AG09319 (cell line): ENCODE data around the gene PASK.

ENCODE experiments used
- DNase-seq: peaks from one replicate; pipeline ENCODE4 v3.0.0-alpha.2; 2010; ENCODE audit warnings: low read depth; ENCODE audit errors: extremely low read depth
- TF ChIP-seq, protein P1 (sequence below): IDR thresholded peaks from 2 replicates; pipeline ENCODE4 v1.5.1; 2011; ENCODE audit warnings: low read depth, mild to moderate bottlenecking, inconsistent platforms, low read length, moderate library complexity

Gene PASK

GRCh38 chr2:241153616-241154015, 4.3 kb upstream of the PASK start:
- TF ChIP-seq, protein P1, sequence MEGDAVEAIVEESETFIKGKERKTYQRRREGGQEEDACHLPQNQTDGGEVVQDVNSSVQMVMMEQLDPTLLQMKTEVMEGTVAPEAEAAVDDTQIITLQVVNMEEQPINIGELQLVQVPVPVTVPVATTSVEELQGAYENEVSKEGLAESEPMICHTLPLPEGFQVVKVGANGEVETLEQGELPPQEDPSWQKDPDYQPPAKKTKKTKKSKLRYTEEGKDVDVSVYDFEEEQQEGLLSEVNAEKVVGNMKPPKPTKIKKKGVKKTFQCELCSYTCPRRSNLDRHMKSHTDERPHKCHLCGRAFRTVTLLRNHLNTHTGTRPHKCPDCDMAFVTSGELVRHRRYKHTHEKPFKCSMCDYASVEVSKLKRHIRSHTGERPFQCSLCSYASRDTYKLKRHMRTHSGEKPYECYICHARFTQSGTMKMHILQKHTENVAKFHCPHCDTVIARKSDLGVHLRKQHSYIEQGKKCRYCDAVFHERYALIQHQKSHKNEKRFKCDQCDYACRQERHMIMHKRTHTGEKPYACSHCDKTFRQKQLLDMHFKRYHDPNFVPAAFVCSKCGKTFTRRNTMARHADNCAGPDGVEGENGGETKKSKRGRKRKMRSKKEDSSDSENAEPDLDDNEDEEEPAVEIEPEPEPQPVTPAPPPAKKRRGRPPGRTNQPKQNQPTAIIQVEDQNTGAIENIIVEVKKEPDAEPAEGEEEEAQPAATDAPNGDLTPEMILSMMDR, result no peak
- no peak for DNase-seq

DNA sequence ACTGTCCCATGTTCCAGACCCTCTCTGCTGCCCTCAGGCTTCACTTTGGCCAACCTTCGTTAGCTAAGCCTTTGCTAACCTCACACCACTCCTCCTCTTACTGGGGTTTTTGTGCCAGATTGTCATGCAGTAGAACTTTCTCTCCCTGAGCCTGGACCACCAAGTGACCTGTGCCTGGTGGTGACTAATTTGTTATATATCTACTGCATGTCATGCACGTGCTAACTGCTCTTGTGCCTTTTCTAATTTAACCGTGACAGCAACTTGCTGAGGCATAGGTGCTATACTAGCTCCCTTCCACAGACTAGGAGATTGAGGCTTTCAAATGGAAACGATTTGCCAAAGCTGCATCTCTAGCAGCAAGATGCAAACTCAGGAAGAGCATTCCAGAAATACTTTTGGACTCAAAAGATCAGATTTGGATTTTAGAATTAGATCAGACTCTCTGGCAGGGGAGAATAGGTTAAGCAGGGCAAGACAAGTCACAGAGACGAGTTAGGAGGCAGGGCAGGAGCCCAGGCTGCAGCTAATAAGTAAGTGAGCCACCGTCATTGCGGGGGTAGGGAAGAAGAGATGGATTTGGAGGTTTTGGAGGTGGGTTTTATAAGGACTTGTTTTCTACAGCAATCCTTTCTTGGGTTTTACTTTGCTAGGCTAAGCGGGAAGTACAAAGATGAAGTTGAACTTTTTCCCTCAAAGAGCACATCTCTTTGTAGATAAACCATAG, 2.8 kb upstream of the PASK start:
- TF ChIP-seq, protein P1, result no peak
- DNase-seq, result no peak

GRCh38 chr2:241150660-241151530, 1.6 kb upstream of the PASK start:
- TF ChIP-seq, protein P1, result no peak
- no peak for DNase-seq

GRCh38 chr2:241149925-241150659, 820 bp upstream of the PASK start, which contains the start of gene PPP1R7:
Gene PPP1R7, plus strand, starts transcription at chr2:241150467. Its CDS starts 29 bp downstream, at chr2:241150496.
- TF ChIP-seq, protein P1, result no peak

GRCh38 chr2:241149675-241149924, 328 bp upstream of the PASK start:
- TF ChIP-seq, protein P1, result no peak
- DNase-seq, result no peak

More at GRCh38 chr2:241149925-241150659, 820 bp upstream of the PASK start, which contains the start of gene PPP1R7:
- peak; percentile 77 for DNase-seq

- DNase-seq, result no peak
- TF ChIP-seq, protein P1, result no peak
Observed at GRCh38 chr2:241148239-241148638, 1.0 kb downstream of the PASK start.

- DNase-seq, result no peak
- TF ChIP-seq, protein P1, result no peak
Observed at GRCh38 chr2:241147336-241147735, 1.9 kb downstream of the PASK start.
